Gastrocnemius medialis (tissue), 4 donors: ENCODE results near the gene RBMX.
A peak's percentile ranks its signal among the peaks of the same experiment; 100 is the strongest.

Experiments
- CTCF ChIP-seq, 5 experiments: fragments of 450-650 bp in 3 of 5; fragments of 200-600 bp in 2 of 5; sonication (generic) in 2 of 5; IDR thresholded peaks in 4 of 5; conservative IDR thresholded peaks in 1 of 5; 1 replicate in 4 of 5; 2 replicates in 1 of 5; pipeline ENCODE4 v1.5.1; 2016 to 2019; ENCODE audit warnings: antibody characterized with exemption in 5 of 5, mild to moderate bottlenecking in 3 of 5, moderate library complexity in 3 of 5
- POLR2A ChIP-seq, 2 donors: fragments of 450-650 bp; IDR thresholded peaks; one replicate each; pipeline ENCODE4 v1.6.1; 2017; ENCODE audit warnings: antibody characterized with exemption in 2 of 2, mild to moderate bottlenecking in 2 of 2, moderate library complexity in 2 of 2

DNA sequence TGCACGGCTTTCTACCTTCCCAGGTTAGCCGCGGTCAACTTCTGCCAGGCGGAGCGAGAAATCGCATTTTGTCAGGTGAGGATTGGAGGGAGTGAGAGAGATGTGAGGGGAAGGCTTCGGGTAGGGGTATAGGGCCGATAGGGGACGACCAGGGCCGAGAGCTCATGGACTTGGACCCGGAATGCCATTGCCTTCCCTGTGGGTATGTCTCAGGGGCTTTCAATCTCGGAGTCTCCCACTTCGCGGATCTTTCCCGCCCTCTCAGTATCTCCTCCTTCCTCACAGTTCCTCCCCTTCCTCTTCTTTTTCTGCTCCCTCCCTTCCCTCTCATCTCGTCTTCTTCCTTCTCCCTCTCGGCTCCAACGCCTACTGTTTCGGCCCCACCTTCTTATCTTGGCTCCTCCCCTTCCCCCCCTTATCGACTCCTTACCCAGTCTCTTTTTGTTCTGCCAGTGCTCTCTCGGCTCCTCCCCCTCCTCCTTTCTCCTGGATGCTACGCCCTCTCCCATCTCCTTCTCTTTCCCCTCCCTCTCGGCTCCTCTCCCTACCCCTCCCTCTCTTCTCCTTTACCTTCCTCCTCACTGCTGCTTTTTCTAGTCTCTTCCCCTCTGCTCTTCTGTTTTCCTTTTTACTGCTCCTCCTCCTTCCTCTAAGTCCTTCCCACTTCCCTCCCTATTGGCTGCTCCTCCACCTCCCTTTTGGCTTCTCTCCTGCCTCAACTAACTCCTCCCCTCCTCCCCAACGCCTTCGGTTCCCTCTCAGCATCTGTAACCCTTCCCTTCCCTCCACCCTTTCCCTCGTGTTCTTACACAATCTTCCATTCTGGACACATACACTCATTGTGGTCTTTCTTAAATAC, 29.4 kb upstream of the RBMX start:
- TF ChIP-seq CTCF (IDR thresholded peaks at IDR 0.05 in 4 of 5, conservative IDR thresholded peaks at IDR 0.05 in 1 of 5), result no peak
- TF ChIP-seq POLR2A (IDR thresholded peaks at IDR 0.05), result peak; percentile 30 to 48
